PFSK-1 (cell line): ENCODE data around the gene GDF7.

Experiments used
- FOXP2 ChIP-seq: optimal IDR thresholded peaks from 2 replicates; pipeline ENCODE3; 2011; ENCODE audit warnings: borderline replicate concordance, control low read depth, inconsistent platforms; ENCODE audit not compliant: insufficient read depth; ENCODE audit errors: extremely low read length, extremely low read depth
- POLR2AphosphoS5 ChIP-seq: IDR thresholded peaks from 2 replicates; pipeline ENCODE4 v1.6.1; 2012; ENCODE audit warnings: low read depth, mild to moderate bottlenecking, control low read depth, low read length, moderate library complexity
- SIN3A ChIP-seq: IDR thresholded peaks from 2 replicates; pipeline ENCODE4 v1.6.1; 2012; ENCODE audit warnings: mild to moderate bottlenecking, low read length, moderate library complexity, borderline replicate concordance; ENCODE audit not compliant: insufficient read depth
- TAF1 ChIP-seq: IDR thresholded peaks from 2 replicates; pipeline ENCODE4 v1.6.1; 2012; ENCODE audit warnings: low read length, control low read depth, borderline replicate concordance; ENCODE audit not compliant: insufficient read depth
- TF ChIP-seq, protein P1 (sequence below), 2 experiments: IDR thresholded peaks; 2 replicates each; pipeline versions ENCODE4 v1.6.1 to v1.8.0; 2011 to 2012; ENCODE audit warnings: low read depth in 2 of 2, low read length in 2 of 2, control low read depth in 1 of 2, inconsistent platforms in 1 of 2, mild to moderate bottlenecking in 1 of 2, moderate library complexity in 1 of 2; ENCODE audit not compliant: insufficient read depth in 1 of 2

DNA sequence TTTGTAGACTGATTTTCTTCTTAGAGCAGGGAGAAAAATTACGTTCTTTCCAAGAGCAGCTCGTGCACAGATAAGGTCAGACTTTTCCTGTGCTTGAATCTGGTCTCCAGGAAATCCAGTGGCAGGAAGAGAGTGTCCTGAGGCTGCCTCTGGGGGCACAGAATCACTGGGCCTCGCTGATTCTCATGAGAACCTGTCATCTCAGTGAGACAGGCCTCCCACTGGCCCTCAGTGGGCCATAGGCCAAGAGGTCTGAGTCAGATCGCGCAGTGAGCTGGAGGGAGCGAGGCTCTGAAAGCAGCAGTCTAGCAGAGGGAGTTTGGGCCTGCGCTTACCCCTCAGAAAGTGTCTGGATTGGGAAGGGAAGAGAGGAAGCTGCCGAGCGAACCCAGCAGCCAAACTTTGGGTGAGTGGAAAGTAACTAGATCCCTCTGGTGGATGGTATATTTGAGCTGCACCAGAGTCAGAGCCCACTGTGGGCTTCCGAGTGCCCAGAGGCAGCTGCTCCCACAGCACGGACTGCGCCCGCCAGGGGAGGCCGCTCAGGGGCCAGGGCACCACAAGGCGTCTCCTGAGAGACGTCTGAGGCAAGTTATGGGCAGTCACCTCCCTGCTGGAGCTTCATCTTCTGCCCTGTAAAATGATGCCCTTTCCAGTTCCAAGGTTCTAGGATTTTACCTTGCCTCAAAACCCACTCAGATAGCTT lies 8.2 kb downstream of the GDF7 start:
- TF ChIP-seq POLR2AphosphoS5 (no peak), TAF1 (no peak), SIN3A (no peak), FOXP2 (no peak)
- TF ChIP-seq, protein P1, sequence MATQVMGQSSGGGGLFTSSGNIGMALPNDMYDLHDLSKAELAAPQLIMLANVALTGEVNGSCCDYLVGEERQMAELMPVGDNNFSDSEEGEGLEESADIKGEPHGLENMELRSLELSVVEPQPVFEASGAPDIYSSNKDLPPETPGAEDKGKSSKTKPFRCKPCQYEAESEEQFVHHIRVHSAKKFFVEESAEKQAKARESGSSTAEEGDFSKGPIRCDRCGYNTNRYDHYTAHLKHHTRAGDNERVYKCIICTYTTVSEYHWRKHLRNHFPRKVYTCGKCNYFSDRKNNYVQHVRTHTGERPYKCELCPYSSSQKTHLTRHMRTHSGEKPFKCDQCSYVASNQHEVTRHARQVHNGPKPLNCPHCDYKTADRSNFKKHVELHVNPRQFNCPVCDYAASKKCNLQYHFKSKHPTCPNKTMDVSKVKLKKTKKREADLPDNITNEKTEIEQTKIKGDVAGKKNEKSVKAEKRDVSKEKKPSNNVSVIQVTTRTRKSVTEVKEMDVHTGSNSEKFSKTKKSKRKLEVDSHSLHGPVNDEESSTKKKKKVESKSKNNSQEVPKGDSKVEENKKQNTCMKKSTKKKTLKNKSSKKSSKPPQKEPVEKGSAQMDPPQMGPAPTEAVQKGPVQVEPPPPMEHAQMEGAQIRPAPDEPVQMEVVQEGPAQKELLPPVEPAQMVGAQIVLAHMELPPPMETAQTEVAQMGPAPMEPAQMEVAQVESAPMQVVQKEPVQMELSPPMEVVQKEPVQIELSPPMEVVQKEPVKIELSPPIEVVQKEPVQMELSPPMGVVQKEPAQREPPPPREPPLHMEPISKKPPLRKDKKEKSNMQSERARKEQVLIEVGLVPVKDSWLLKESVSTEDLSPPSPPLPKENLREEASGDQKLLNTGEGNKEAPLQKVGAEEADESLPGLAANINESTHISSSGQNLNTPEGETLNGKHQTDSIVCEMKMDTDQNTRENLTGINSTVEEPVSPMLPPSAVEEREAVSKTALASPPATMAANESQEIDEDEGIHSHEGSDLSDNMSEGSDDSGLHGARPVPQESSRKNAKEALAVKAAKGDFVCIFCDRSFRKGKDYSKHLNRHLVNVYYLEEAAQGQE (IDR thresholded peaks at IDR 0.05; ENCODE audit: insufficient read depth in 1 of 2, low read depth in 2 of 2, low read length in 2 of 2): no peak
